ENCODE measurements around the gene DMAC2.
A peak's percentile ranks its signal among the peaks of the same experiment; 100 is the strongest.
"Not testable (repeated sequence)": the region's sequence is repeated elsewhere in the genome, so short reads cannot be mapped to it uniquely, and the experiment has no call there.

DMAC2 gene

DNA sequence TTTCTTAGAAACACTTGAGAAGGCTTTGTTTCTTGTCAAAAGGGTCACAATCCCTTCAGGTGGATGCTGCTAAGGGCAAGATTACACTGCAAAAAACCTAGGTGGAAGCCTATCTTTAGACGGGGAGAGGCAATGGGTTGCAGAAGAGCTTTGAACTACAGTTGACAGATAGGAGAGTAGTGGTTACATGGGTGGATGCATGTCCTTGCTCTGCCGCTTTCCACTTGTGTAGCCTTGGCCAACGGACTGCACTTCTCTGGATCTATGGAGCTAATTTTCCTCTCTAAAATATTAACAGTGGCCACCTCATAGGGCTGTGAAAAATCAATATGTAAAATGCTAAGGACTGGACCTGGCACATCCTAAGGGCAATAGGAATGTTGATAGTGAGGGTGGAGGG, 41.1 kb downstream of the DMAC2 start:
- DNase-seq (ENCODE audit: low read depth), result no peak

DNA sequence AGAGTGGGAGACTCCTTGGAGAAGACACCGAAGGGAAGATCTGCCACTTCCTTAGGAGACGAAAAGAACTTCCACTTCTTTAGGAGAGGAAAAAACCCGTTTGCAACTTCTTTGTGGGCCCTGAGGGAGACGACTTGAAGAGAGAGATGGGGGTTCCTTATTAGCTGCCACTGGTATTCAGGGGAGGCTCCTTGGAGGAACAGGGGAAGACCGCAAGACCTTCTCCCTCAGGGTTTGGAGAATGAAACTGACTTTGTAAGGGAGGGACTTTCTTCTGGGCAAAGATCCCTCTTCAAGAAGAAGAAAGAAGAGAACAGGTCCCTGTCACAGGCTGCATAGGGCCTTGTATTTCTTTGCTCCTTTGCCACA, 41.7 kb downstream of the DMAC2 start:
- DNase-seq (ENCODE audit: low read depth), result no peak

- peak; percentile 98 for DNase-seq (ENCODE audit: low read depth)
Measured at GRCh38 chr19:41397086-41398049, 42.3 kb downstream of the DMAC2 start, which contains the start of the genes BCKDHA and EXOSC5. TSS of gene BCKDHA (plus strand) at chr19:41397818. CDS start at chr19:41397828, 10 bp downstream. TSS of gene EXOSC5 (minus strand) at chr19:41397359. CDS start at chr19:41397328, 31 bp downstream.

GRCh38 chr19:41395355-41395754, 44.4 kb downstream of the DMAC2 start:
- DNase-seq (ENCODE audit: low read depth), result no peak

- no peak for DNase-seq (ENCODE audit: low read depth)
Measured at GRCh38 chr19:41392775-41393174, 46.9 kb downstream of the DMAC2 start.

DNA sequence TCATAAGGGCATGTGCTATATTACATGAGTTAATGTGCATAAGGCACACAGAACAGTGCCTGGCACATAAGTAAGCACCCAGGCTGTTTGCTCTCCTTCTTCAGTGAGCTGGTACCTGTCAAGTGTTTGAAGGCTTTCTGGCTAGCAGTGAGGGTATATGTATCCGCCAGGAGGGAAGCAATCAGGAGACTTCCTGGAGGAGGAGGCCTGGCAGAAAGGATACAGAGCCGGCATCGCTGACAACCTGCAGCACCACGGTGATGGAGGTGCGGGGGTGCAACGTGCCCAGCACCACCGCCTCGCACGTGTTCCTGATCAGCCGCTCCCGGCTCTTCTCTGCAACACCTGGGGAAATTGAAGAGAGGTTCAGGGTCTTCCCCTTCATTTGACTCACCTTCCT, 48.1 kb downstream of the DMAC2 start:
- no peak for DNase-seq (ENCODE audit: low read depth)

GRCh38 chr19:41386442-41386841, 53.3 kb downstream of the DMAC2 start:
- no peak for DNase-seq (ENCODE audit: low read depth)

GRCh38 chr19:41384351-41384750, 55.4 kb downstream of the DMAC2 start:
- DNase-seq (ENCODE audit: low read depth), result no peak

GRCh38 chr19:41381536-41381935, 58.2 kb downstream of the DMAC2 start:
- not testable (repeated sequence) for DNase-seq (ENCODE audit: low read depth)

Measured in HS-5 (cell line).